ENCODE results near the gene CD302. TPM values are rescaled to one million over a fixed set of nuclear protein-coding genes. Genes with fewer than 3 reads are reported as not detected.

CD302 gene
- total and polyA plus RNA-seq, 2 donors (not counting 1 experiment from before 2014, with no cell fraction given) = 0.72 to 1.5 TPM

- CTCF ChIA-PET = interaction anchor here (1.1 kb wide), 1 partner anchor 8 kb away, joined by 3 read pairs; no protein-coding TSS in a partner anchor
- intact Hi-C loops (cut with micrococcal nuclease) = no loop called here
- Mint-ChIP-seq H3K27ac (no peak overlapping the region), H3K9me3 (ENCODE audit: insufficient read depth) (no peaks in the 10 kb centered on the region), H3K4me1 (no peaks in the 10 kb centered on the region), H3K4me3 (no peak overlapping the region), H3K27me3 (no peaks in the 10 kb centered on the region)
- Histone ChIP-seq H3K79me2 (ENCODE audit: control insufficient read depth, insufficient read depth, low read length) (no peaks in the 10 kb centered on the region), H3K4me1 (ENCODE audit: control insufficient read depth in 2 of 2, insufficient read depth in 2 of 2, low read length in 2 of 2) (no peaks in the 10 kb centered on the region), H3K9ac (ENCODE audit: low read length) (no peak overlapping the region), H3K4me2 (replicated peaks; ENCODE audit: low read depth, low read length, poor library complexity, severe bottlenecking) (no peak overlapping the region), H2AFZ (ENCODE audit: insufficient read depth, low read depth, low read length, poor library complexity, severe bottlenecking) (no peak overlapping the region), H3K27ac (ENCODE audit: low read length in 2 of 2) (no peak overlapping the region), H3K4me3 (ENCODE audit: control extremely low read depth in 1 of 5, extremely low read depth in 1 of 5, insufficient read depth in 1 of 5, low read depth in 2 of 5, low read length in 4 of 5) (no peak overlapping the region), H3K27me3 (replicated peaks in 1 of 4; ENCODE audit: control extremely low read depth in 1 of 4, control insufficient read depth in 3 of 4, insufficient read depth in 4 of 4, low read length in 3 of 4) (no peaks in the 10 kb centered on the region), H4K20me1 (ENCODE audit: control insufficient read depth, insufficient read depth, low read length, poor library complexity, severe bottlenecking) (no peaks in the 10 kb centered on the region), H3K36me3 (replicated peaks in 1 of 2; ENCODE audit: control extremely low read depth in 1 of 2, control insufficient read depth in 1 of 2, extremely low read depth in 1 of 2, insufficient read depth in 2 of 2, low read length in 1 of 2) (peaks cover 4 to 27% of the 10 kb centered on the region in 2 experiments), H3K9me3 (ENCODE audit: control extremely low read depth in 1 of 3, control insufficient read depth in 2 of 3, insufficient read depth in 1 of 3, low read length in 2 of 3) (peaks cover 0 to 3% (median 0%) of the 10 kb centered on the region in 3 donors)
- POLR2A ChIA-PET = no interaction called here
- 92% methylated on average over 2 of the region's 6 CpGs for WGBS (ENCODE audit: insufficient coverage)
- TF ChIP-seq EZH2 (IDR thresholded peaks at IDR 0.05; ENCODE audit: borderline replicate concordance, insufficient read depth, low read depth, low read length, poor library complexity, severe bottlenecking) = no peak
- no peak for TF ChIP-seq CTCF (IDR thresholded peaks at IDR 0.05)
- DNase-seq (no peak), ATAC-seq (ENCODE audit: low read depth) (no peak)
These were observed 20.9 kb upstream of the CD302 start for GRCh38 chr2:159818940-159819339.

- Histone ChIP-seq H3K36me3 (replicated peaks in 1 of 2; ENCODE audit: control extremely low read depth in 1 of 2, control insufficient read depth in 1 of 2, extremely low read depth in 1 of 2, insufficient read depth in 2 of 2, low read length in 1 of 2) (peaks cover 4 to 21% of the 10 kb centered on the region in 2 experiments), H3K79me2 (ENCODE audit: control insufficient read depth, insufficient read depth, low read length) (no peaks in the 10 kb centered on the region), H3K4me2 (replicated peaks; ENCODE audit: low read depth, low read length, poor library complexity, severe bottlenecking) (no peak overlapping the region), H3K27ac (ENCODE audit: low read length in 2 of 2) (no peak overlapping the region), H3K9ac (ENCODE audit: low read length) (no peak overlapping the region), H2AFZ (ENCODE audit: insufficient read depth, low read depth, low read length, poor library complexity, severe bottlenecking) (no peak overlapping the region), H3K4me1 (ENCODE audit: control insufficient read depth in 2 of 2, insufficient read depth in 2 of 2, low read length in 2 of 2) (no peaks in the 10 kb centered on the region), H3K27me3 (replicated peaks in 1 of 4; ENCODE audit: control extremely low read depth in 1 of 4, control insufficient read depth in 3 of 4, insufficient read depth in 4 of 4, low read length in 3 of 4) (no peaks in the 10 kb centered on the region), H3K4me3 (ENCODE audit: control extremely low read depth in 1 of 5, extremely low read depth in 1 of 5, insufficient read depth in 1 of 5, low read depth in 2 of 5, low read length in 4 of 5) (no peak overlapping the region), H3K9me3 (ENCODE audit: control extremely low read depth in 1 of 3, control insufficient read depth in 2 of 3, insufficient read depth in 1 of 3, low read length in 2 of 3) (peaks cover 0 to 3% (median 0%) of the 10 kb centered on the region in 3 donors), H4K20me1 (ENCODE audit: control insufficient read depth, insufficient read depth, low read length, poor library complexity, severe bottlenecking) (no peaks in the 10 kb centered on the region)
- H3K4me1 Mint-ChIP-seq = no peaks in the 10 kb centered on the region
- TF ChIP-seq EZH2 (IDR thresholded peaks at IDR 0.05; ENCODE audit: borderline replicate concordance, insufficient read depth, low read depth, low read length, poor library complexity, severe bottlenecking) (no peak), CTCF (IDR thresholded peaks at IDR 0.05) (no peak)
- no peak overlapping the region for H3K27ac Mint-ChIP-seq
- ATAC-seq (ENCODE audit: low read depth) = no peak
- H3K9me3 Mint-ChIP-seq (ENCODE audit: insufficient read depth) = no peaks in the 10 kb centered on the region
- no peak overlapping the region for H3K4me3 Mint-ChIP-seq
- H3K27me3 Mint-ChIP-seq = no peaks in the 10 kb centered on the region
- no CpG with 5 or more reads among the region's 1 CpG for WGBS (ENCODE audit: insufficient coverage)
- POLR2A ChIA-PET = no interaction called here
- CTCF ChIA-PET = no interaction called here
- intact Hi-C loops (cut with micrococcal nuclease) = no loop called here
- no peak for DNase-seq
These were observed 19.3 kb upstream of the CD302 start for GRCh38 chr2:159817283-159817682.
